Stimulated activated CD4-positive, alpha-beta T cell treated with anti-CD3 and anti-CD28 coated beads, TNF-alpha, amount 100 ng/mL, for 4 hours (primary cell): Measurements from ENCODE around the gene WNT11.

ENCODE experiments used
- DNase-seq, 3 experiments: peaks; one replicate each; pipeline ENCODE4 v3.0.0-alpha.2; 2020; ENCODE audit warnings: low read depth in 3 of 3

WNT11 gene

DNA sequence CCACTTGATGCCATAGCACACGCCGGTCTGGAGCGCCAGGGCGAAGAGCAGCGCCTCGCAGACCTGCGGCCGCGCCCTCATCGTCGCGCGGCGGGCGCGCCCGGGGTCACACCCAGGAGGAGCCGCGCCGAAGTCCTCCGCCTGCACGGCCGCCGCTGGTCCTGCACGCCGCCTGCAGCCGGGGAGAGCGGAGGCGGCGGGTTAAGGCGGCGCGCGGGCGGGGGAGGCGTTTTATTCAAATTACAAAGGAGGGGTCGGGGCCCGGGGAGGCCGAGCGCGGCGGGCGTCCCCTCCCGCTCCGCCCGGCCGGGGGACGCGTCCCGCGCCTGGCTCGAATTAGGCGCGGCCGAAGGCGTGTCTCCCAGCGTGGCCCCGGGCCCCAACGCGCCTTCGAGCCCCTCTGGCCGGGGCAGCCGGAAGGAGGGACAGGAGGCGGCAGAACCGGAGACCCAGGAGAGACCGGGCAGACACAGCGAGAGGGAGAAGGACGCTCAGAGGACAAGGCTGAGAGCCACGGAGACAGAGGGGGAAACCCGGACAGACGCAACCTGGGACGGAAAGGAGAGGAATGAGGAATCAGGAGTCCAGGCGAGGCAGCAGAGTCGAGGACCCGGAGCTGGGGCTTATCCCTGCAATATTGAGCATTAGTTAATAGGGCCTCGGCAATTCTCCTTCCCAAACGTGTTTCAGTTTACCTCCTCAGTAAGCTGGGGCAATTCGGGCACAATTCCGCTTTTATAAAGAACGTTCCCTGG is at the start of gene WNT11:
WNT11 (minus strand) TSS at position 176 of the 755 bp plus-strand sequence; CDS start at position 81, 95 bp downstream.
- DNase-seq: no peak

DNA sequence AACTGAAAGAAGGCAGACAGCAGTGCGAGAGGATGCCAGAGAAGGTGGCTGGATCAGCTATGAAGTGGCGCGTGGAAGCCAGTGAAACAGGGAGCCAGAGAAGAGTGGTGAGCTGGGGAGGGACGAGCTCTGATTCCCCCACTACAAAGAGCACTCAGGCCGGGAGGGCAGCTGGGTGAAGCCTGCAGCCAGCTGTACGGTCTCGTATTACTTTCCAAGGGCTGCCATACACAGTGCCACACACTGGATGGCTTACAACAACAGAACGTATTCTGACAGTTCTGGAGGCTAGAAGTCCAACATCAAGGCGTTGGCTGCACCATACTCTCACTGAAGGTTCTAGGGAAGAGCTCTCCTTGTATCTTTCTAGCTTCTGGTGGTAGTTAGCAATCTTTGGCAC is 47.1 kb upstream of the WNT11 start:
- DNase-seq: no peak

DNA sequence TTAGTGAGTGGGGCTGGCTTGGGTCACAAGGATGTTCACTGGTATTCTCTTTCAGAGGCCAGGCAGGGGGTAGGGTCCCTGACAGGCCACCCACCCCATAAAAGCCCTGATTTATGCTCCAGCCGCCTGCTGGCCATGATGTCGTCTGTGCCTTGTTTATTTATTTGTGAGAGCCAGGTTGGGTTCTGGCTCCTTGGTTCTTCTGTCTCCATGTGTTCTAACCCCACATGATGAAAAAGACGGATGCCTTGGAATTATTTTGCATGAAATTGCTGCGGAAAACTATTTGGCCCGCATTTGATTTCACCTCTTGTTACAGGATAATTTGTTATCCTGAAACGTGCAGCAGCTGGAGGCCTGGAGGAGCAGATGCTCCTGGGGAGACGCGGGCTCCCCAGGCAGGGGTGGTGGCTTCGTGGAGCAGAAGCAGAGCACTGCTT is 46.3 kb upstream of the WNT11 start:
- no peak for DNase-seq

- DNase-seq: no peak
Measured at GRCh38 chr11:76251576-76251975, 45.3 kb upstream of the WNT11 start.

GRCh38 chr11:76251226-76251575 is 44.9 kb upstream of the WNT11 start:
- DNase-seq: no peak

- DNase-seq: no peak
Measured at GRCh38 chr11:76250520-76251225, 44.4 kb upstream of the WNT11 start.

DNA sequence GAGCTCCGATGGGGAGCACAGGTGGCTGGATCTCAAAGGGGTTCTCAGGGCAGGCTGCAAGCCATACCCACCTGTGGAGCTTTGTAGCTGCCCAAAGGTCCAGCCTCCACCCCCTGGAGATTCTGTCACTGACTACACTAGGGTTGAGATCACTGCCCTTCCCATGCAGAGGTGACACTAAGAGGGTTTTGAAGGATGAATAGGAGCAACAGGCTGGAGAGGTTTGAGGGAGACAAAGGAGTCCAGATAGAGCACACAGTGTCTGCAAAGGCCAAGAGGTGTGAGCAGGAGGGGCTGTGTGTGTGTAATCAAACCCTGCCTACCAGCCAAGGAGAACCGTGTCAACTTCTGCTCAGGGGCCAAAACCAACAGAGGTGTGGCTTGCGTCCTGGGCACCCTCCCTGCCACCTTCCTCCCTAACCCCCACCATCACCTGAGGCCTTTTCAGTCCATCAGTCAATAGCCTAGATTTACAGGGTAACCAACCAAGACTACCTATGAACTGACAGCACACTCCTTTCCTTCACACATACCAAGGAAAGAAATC is 43.0 kb upstream of the WNT11 start:
- no peak for DNase-seq

DNA sequence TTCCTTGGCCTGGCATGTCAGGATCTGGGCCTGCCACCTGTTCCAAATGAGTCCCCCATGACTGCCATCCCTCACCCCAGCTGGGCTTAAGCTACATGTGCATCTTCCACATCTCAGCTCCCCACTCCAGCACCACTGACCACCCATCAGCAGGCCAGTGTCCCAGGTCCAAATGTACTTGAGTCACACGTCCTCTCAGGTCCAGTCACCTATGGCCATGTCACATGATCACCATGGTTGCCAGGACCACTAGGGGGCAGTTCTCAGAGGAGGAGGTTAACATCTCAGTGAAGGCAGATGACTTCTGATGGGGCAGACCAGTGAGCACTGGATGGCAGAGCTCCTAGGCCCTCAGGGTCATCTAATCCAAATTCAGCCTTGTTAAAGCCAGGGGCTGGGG is 41.9 kb upstream of the WNT11 start:
- no peak for DNase-seq

DNA sequence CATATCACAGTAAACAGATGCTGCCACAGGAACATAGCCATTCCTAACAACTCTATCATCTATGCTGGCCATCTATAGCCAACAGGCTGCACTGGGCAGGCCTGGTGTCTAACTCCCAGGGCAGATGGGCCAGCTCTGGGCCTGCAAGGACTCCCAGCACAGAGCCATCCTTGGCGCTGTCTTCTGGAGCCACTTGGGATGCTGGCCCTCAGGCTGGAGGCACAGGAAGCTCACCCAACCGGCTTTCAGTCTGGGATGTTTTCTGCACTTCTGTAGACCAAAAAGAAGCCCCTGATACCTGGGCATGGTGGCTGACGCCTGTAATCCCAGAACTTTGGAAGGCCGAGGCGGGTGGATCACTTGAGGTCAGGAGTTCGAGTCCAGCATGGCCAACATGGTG is 40.8 kb upstream of the WNT11 start:
- DNase-seq: no peak

GRCh38 chr11:76246271-76246933 is 40.1 kb upstream of the WNT11 start:
- no peak for DNase-seq

- no peak for DNase-seq
Measured at GRCh38 chr11:76245720-76246119, 39.4 kb upstream of the WNT11 start.

- DNase-seq: no peak
Measured at GRCh38 chr11:76244316-76244851, 38.1 kb upstream of the WNT11 start.

GRCh38 chr11:76243957-76244285 is 37.6 kb upstream of the WNT11 start:
- DNase-seq: no peak

- no peak for DNase-seq
Measured at GRCh38 chr11:76243193-76243956, 37.1 kb upstream of the WNT11 start.

DNA sequence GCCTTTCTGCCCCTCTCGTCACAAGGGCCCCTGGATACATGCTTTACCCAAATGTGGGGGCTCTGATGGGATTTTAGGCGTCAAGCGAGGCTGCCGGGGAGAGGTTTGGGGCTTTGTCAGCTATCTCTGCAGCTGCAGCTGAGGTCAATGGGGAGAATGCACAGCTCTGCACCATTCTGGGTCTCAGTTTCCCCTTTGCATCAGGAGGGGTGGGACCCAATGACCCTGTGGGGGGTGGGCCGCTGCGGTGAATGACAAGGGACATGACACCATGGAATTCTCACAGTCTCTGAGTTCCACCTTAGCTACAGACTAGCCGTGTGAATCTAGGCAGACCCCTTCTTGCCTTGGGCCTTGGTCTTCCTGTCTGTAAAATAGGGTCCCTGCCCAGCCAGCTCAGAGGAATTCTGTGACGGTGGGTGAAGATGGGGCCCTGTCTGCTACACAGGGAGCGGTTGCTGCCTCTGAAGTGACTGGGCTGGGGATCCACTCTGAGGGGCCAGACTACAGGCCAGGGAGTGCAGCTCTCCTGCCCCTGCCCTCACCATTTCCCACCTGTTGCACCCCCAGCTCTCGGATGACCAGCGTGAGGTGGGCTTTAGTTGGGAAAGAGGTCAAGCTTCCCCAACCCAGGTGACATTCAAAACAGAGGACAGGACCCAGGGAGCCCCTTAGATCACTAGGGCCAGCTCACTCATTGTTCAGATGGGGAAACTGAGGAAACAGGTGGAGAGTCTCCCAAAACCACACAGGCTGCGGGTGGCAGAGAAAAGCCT is 35.9 kb upstream of the WNT11 start:
- DNase-seq: no peak

DNA sequence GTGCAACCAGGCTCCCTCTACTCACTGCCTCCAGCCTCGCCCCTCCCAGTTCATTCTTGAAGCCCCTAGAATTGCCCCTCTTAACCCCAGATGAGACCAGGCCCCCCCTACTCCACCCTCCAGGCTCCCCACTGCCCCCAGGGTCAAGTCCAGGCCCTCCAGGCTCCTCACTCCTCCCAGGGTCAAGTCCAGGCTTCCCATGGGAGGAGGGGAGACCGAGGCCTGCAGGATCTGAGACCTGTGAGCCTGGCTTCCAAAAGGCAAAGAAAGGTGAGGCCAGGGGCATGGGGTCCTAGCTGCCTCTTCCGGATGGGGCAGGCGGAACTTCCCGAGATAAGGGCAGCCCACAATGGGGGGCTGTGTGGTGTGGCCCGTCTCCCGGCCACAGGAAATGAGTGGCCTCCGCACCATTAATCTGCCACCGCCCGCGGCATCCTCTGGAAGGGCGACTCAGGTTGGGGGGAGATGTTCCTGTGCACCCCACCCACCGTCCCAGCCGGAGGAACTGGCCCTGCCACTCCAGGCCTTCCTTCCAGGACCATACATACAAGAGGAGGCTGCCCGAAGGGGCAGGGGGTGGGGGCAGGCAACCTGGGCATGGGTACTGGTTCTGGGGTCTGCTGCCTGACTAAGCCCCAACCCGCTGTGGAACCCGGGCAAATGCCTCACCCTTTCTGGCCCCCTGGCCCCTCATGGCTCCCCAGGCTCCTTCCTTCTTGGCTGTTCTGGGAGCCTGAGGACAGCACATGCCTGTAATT is 35.1 kb upstream of the WNT11 start:
- no peak for DNase-seq

- DNase-seq: no peak
Measured at GRCh38 chr11:76240666-76241065, 34.4 kb upstream of the WNT11 start.

- DNase-seq: no peak
Measured at GRCh38 chr11:76240161-76240540, 33.8 kb upstream of the WNT11 start.

DNA sequence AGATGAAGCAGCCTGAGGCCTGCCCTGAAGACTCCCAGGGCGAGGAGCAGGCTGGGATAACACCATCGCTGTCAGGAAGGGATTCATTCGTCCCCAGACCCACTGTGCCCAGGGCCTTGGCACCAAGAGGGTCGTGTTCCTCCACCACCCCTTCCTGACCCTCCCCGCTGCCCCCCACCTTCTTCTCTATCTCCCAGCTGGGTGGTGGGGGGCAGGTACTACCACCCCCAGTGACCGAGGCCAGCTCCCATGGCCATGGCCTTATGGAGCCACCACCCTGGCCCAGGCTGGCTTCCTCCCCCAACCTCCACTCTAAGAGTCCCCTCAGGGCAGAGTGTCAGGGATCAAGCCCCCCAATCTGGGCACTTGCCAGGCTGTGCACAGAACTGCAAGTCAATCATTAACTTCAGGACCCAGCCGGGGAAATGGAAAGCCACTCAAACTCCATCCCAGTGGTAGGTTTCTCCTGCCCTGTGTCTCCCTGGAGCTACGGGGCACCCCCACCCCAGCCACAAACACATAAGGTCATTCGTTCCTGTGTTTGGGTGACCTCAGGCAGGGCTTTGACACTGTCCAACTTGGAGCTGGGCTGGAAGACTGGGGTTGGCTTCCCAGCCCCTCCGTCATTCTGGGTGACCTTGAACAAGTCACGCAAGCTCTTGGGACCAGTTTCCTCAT is 33.3 kb upstream of the WNT11 start:
- no peak for DNase-seq

DNA sequence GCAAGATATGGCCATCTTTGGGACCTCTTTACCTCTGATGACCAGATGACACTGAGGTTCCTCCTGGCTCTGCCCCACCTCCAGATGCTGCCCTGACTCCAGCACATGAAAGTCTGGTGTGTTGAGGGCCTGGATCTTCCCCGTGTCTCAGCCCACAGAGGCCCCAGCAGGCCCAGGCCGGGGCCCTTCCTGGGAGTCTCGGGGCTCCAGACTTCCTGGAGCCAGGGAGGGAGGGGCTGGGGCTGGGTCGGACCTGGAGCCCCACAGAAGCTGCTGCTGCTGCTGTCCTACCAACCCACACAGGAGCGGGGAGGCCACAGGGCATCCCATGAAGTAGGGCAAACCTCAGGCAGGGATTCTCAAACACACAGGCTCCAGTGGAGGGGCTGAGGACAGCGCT is 32.2 kb upstream of the WNT11 start:
- no peak for DNase-seq
